ENCODE data around the gene ARNT2.

Gene ARNT2

DNA sequence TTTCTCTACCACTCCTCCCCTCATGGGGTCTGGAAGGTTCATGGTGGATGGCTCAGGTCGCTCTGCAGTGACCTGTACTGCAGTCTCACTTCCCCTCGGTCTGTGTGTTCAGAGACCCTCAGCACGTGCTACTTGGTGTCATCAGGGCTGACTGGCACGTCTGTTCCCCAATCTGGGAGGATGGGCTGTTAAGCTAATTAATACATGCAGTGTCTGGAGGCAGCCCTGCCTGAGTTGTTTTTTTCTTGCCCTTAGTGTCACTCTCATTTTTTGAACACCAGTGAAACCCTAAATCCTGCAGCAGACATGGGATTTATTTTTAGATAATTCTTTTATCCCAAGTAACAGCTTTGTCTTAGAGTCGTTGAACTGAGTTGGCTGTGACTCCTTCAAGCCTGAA lies 64.6 kb downstream of the ARNT2 start:
- DNase-seq = no peak

DNA sequence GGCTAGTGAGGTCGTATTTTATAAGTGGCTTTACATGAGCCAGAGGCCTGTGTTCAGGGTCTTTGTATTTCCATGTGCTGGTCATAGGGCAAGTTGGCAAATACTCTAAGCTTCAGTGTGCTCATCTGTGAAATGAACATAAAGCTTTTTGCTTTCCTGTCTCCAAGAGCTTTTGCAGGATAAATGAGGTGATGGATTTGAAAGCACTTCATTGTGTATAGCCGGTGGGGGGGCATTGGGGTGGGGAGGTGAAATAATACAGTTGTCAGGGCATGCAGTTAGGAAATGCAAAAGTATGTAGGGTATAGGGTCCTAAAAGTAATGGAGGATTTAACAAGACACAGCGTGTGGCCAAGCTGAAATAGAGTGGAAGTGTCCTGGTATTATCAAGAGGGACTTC lies 67.7 kb downstream of the ARNT2 start:
- DNase-seq = no peak

DNA sequence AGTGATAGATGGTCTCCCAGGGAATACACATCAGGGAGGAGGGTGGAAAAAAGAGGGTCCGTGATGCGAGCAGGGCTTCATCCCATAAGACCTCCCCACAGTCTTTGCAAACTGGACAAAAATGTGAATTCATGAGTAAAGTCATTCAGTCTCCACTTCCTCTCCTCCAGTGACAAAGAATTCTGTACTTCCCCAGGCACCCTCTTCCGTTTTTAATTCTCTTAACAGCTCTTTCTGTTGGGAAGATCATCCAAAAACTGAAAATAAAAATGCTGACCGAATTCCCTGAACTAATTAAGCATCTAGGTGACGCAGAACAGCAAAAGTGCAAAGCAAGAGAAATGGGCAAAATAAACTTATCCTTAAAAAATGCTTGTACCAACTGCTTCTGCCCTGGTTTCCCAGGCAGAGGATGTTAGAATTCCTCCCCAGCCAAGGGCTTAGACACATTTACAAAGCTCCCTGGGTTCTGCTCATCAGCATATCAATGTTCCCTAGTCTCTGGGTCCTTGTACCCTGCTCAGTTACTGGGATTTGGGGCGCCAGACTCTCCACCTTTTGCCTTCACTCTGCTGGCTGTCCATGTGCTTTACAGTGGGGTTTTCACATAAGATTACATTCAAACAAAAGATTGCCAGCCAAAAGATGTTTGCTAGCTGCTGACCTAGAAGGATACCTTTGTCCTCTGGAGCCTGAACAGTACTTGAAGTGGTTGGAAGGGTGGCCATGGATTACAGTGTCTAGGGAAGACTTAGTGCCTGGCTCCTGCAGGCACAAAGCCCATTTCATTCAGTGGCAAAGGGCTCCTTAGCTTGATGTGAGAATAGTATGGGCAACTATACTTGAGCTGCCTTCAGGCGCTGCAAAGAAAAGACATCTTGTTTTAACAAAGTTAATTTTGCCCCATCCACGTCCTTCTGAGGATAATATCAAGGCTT lies 69.4 kb downstream of the ARNT2 start:
- no peak for DNase-seq

DNA sequence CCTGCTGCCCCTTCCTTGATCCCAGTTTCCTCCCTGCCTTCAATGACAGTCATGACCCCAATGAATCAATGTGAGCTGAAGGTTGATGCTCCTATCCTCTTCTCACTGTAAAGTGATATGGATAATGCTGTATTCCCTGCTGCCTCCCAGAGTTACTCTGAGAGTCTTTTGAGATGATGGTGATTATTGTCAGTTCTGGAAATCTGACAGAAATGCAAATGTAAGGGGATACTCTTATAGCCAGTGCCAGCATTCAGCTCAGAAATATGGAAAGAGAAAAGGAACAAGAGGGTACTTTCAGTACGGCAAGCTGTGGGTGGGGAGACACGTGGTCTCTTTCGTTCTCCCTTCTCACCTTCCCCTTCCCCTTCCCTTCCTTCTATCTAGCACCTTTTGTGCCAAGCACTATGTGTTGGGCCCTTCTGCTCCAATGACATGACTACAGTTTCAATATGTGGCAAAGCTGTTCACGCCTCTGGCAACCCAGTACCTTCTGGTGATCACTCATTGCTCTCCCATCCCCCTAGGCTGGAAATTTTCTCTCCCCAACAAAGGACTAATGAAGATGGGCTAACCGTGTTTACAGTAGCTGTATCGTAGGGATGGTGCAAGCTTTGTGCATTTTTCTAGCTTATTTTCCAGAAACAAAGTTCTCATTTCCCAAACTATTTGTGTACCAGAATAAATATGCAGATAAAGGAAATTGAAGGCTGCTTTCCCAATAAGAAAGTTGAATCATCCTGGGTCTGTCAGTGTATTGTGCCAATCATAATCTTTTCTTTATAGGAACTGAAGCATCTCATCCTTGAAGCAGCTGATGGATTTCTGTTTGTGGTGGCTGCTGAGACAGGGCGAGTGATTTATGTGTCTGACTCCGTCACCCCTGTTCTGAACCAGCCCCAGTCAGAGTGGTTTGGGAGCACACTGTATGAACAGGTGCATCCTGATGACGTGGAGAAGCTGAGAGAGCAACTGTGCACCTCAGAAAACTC lies 70.3 kb downstream of the ARNT2 start:
- DNase-seq = no peak

DNA sequence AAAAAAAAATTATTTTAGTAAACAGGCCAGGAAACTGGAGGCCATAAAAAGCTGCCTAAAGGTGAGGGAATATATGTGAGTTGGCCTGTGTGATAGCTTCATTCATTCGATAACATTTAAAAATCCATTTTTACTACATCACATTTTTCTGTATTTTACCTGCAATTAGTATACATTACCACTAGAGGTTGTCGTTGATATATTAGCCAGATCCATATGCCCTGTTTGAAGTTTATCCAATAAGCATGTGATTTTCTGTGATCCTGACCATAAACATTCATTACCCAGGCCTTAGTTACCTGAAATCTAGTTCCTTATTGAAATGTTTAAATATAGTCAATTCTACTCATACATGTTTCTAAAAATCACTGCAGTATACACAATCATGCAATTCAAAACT lies 71.4 kb downstream of the ARNT2 start:
- no peak for DNase-seq

DNA sequence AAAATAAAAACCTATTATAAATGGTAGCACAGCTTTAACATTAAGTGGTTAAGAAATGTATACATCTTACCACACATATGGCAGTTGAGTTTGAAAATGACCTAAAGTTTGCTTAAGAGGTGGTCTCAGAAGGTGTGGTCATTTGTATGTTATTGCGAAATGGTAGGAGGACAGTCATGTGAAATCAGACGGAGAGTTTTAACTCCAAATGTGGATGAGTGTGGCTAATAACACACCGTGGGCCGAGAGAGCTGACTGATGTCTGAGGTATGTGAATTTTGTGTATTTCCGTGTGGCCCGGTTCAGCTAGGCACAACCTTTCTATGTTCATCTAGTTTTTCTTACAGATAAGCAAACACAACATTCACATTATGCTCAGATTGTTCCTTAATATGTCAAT lies 71.9 kb downstream of the ARNT2 start:
- no peak for DNase-seq

DNA sequence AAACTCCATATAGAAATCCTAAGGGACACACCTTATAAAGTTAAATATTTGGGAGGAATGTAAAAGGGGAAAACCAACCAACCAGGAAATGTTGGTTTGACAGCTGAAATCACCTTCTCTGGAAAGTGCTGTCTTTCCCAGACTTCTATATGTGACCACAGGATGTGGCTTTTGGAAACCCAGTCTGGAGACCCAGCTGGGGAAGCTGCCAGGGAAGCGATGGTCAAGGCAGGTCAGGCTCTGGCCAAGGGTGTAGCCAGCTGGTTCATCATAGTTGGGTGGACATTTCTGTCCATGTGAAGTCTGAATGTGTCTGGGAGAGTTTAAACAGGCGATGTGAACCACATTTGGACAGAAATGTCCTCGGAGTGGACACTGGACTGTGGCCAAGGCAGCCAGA lies 73.9 kb downstream of the ARNT2 start:
- DNase-seq = no peak

DNA sequence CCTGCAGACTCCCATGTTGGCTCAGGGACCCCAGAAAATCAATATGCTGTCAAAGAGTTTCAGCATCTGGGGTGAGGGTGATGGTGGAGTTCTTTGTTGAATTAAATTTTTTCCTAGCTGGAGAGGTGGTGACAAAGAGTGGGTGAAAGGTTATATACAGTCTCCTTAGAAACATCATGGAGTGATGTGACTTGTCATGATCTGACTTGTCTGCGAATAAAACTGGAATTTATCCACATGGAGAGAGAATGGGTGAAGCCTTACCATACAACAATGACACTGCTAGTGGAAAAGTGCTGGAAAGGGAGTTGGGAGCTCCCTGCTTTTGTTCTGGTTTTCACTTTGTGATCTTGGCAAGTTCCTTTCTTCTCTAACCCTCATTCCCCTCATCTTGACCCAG lies 75.0 kb downstream of the ARNT2 start:
- DNase-seq = no peak

DNA sequence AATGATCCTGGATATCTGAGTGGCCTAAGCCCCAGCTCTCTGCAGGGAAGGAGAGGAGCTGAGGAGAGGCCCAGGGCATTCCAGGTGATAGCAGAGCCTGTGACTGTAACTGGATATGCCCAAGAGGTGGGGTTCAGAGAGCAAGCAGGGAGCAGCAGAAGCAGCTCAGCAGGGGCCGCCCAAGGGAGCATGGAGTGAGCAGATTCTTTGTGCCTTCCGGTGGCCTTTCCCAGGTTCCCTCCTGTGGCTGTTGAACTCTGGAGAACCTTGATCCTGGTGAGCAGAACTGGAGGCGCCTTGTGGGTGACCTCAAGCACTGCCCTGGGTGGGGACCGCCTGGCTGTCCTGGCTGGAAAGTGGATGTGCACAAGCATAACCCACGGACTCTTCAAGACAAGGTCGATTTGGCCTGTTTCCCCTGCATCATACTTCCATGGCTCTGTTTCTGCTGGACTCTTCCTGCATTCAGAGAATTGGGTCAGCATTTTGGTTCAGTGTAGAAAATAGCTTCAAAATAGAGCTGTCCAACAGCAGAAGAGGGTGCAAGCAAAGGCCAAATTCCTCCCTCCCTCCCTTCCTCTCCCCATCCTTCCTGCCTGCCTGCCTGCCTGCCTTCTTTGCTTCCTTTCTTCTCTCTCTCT lies 76.1 kb downstream of the ARNT2 start:
- no peak for DNase-seq

DNA sequence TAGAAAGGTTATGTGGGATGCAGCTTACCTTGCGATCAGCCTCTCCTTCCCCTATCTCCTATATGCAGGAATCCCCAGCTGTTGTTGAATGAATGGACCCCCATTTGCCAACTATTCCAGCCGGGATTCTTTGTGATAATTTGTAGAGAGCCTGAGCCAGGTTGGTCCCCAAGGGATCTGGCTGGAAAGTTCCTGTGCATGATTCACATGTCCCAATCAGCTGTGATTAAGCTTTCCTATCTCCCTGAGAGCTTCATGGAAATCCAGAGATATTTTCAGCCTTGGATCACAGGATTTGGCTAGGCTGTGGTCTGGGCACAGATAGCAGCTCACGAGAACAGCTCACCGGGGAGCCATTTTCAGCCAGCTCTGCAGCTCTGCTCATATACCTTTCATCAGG lies 76.7 kb downstream of the ARNT2 start:
- DNase-seq = no peak

DNA sequence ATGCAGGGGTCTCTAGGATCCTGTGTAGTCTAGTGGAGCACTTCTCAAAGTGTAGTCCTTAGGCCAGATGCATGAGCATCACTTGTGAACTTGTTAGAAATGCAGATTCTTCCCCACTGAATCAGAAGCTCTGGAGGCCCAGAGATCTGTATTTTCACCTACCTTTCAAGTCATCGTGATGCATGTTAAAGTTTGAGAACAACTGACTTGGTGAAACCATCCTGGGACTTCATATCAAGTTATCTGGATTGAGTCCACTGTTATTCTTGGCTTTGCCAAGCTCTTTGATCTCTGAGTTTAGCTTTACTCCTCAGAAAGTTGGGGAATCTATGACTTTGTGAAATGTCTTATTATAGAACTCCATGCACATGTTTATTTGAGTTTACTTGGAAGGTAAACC lies 78.5 kb downstream of the ARNT2 start:
- no peak for DNase-seq

DNA sequence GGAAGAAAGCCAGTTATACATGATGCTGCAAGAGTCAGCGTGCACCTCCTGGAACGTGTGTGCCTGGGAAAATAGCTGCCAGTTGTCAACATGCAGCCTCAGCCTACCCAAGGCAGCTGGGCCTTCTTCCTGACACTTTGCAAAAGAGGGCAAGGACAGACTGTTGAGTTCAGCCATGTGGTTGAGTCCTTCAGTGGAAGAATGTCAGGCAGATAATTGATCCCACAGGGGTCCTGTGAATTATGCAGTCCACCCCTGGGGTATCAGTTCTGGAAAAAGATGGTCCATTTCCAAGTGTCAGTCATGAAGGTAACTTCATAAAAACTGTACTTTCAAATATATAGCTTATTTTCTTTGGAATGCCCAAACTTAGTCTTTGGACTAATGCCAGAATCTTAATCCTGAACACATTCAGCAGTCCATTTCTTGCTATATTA lies 79.6 kb downstream of the ARNT2 start:
- DNase-seq = no peak

DNA sequence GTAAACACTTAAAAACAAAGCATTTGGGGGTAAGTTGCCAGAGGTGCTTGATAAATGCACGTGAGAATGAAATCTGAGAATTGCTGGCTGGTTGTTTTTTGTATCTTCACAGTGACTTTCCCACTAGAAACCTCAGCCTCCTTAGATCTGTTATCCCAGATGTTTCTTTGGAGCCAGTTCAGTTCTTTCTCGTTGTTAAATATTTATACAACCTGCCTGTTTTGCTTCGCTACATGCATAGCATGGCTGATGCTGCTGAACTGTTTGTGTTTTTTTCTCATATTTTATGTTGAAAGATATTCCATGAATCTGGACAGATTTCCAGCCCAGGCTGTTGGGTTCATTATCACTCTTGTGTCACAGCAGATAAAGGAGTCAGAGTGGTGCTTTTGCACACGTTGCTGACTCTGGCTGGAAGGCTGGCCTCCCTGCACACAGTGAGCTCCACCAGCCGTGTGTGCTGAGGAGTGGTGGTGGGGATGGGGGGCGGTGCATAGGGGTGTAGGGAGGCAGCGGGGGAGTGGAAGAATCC lies 80.2 kb downstream of the ARNT2 start:
- DNase-seq = peak; percentile 23

DNA sequence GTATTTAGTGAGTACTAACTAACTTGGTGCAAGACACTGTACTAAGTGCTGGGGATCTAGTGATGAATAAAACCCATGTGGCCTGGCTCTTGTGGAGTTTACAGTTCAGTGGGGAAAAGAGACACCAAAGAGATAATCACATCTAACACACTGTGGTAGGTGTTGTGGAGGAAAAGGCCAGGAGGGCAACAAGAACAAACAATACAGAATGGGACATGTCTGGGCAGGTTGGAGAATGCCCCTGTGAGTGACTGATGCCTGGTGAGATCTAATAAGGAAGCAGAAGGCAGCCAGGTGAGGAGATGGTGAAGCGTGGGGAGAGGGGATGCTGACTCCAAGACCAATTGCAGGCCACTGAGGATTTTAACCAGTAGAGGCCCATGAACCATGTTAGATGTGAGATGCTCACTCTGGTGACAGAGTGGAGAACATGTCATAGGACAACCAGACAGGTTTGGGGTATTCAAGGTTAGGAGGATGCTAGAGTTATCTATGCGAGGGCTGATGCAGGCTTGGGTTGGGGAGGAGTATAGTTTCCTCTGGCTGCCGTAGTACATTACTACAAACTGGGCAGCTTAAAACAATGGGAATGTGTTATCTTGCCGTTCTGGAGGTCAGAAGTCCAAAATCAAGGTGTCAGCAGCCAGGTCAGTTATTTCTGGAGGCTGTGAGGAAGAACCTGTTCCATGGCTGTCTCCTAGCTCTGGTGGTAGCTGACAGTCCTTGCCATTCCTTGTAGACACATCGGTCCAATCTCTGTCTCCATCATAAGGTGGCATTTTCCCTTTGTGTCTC lies 81.4 kb downstream of the ARNT2 start:
- peak; percentile 38 for DNase-seq

DNA sequence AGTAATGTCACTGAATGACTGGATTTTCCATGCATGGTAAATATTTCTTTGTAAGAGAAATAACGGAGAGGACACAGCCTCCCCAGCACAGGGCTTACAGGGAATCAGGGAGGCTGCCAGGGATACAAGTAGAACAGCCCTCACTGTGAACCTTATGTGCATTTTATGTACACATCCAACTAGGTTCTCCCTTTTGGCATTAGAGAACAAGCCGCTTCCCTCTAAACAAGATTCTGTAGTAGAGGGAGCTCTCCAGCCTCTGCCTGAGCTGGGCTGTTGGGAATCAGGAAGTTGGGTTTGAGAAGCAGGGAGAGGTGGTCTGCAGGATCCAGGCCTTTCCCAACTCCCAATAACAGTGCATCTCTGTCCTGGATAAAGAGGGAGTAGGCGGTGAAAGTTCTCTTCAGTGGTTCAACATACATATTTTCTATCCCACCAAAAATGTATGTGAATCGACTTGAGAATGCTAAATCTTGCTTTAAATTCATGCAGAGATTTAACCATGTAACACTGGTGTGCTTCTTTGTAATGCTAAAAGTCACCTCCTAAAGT lies 83.7 kb downstream of the ARNT2 start:
- no peak for DNase-seq

DNA sequence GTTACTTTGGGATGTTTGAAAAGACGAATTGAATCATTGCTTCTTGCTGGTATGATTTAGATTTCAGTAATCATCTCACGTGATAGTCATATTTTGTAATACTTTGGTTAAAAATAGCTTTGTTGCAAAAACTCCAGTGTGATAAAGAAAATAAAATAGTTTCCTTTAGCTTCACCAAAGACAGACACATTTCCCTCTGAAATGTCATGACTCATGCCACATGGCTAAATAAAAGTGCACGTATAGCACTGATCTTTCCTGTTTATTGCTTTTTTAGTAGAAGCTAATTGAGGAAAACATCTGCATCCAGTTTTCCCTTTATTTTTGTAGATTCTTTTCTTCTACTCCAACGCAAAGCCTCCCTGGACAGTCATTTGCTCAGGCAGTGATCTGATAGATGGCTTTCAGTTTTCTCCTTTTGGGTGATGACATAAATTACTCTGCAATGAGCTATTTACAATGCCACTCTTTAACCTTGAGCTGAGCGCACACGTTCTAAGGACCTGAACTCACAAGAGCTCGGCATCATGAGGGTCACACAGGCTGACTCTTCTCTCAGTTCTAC lies 84.9 kb downstream of the ARNT2 start:
- no peak for DNase-seq

DNA sequence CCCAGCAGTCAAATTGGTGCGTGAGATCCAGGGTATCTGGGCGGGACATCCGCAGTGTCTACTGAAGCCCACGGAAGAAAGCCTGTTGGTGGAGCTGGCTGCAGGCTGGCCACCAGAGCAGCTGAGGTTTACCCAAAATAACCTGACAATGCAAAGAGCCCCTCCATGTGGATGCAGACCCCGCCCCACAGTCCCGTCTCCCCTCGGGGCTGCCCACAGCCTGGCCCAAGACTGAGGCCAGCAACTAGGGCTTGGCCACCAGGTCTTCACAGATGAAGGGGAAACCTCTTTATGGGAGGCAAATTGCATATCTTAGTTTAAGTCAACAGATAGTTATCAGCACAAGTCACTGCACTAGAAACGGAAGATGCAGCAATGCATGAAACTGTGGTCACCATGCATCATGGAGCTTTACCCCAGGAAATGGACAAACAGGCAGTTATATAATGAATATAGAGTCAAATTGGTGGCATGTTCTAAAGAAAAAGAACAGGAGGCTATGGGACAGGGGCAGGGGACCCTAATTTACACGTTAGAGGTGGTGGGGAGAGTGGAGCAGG lies 86.3 kb downstream of the ARNT2 start:
- no peak for DNase-seq

DNA sequence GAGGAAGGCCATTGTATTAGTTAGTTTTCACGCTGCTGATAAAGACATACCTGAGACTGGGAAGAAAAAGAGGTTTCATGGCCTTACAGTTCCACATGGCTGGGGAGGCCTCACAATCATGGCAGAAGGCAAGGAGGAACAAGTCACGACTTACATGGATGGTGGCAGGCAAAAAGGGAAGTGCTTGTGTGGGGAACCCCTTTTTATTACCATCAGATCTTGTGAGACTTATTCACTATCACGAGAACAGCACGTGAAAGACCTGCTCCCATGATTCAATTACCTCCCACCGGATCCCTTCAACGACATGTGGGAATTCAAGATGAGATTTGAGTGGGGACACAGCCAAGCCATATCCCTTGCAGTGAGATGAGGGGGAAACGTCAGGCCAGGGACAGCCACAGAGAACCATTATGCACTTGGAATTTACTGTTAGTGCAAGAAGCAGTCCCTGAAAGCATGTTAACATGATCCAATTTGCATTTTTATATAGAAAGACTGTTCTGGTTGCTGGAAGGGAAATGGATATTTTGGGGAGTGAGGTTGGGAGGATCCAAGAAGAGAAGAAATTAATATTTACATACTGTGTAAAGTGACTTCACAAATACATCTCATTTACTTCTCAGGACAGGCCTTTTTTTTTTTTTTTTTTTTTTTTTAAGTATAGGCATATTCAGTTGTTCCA lies 87.1 kb downstream of the ARNT2 start:
- DNase-seq = no peak

DNA sequence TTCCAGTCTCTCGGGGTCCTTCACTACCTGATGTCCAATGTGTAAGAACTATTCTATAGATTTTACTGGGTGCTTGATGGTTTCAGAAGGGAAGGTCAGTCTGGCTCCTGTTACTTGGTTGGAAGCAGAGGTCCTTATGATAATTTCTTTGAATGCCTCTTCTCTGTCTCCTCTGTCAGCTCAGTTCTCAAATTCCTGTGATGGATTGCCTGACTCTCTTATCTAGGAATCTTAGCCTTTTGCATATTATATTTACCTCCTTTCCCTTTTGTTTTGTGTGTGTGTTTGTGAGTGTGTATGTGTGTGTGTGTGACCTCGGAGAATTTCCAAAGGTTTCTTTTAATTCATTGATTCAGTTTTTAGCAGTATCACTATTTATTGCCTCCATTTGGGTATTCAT lies 88.2 kb downstream of the ARNT2 start:
- DNase-seq = no peak

DNA sequence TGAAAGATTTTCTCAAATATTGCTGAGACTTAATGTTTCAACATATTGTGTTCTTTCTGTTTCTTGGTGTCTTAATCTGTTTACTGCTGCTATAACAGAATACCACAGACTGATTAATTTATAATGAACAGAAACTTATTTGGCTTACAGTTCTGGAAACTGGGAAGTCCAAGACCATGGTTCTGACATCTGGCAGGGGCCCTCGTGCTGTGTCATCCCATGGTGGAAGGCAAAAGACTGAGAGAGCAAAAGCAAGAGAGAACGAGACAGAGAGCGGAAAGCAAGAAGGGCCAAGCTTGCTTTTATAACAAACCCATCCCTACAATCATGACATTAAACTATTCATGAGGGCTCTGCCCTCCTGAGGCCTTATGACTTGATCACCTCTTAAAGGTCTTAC lies 88.7 kb downstream of the ARNT2 start:
- no peak for DNase-seq

All from NCI-H748 treated with DMSO at 0.1 percent for 48 hours (cell line).